Breast epithelium (tissue), 3 donors: ENCODE data around the gene RIPK3.

Source experiments
- POLR2A ChIP-seq: fragments of 450-650 bp; IDR thresholded peaks from one replicate; pipeline ENCODE4 v1.6.1; 2016; ENCODE audit warnings: antibody characterized with exemption, mild to moderate bottlenecking, moderate library complexity
- POLR2AphosphoS5 ChIP-seq, 3 donors: sonication (generic); formaldehyde crosslinking; IDR thresholded peaks; one replicate each; pipeline ENCODE4 v1.6.1; 2017; ENCODE audit warnings: antibody characterized with exemption in 3 of 3
- TF ChIP-seq, protein P1 (sequence below), 3 donors: fragments of 450-650 bp; IDR thresholded peaks; one replicate each; pipeline ENCODE4 v1.5.1; 2016 to 2017; ENCODE audit warnings: antibody characterized with exemption in 3 of 3, mild to moderate bottlenecking in 3 of 3, moderate library complexity in 3 of 3

DNA sequence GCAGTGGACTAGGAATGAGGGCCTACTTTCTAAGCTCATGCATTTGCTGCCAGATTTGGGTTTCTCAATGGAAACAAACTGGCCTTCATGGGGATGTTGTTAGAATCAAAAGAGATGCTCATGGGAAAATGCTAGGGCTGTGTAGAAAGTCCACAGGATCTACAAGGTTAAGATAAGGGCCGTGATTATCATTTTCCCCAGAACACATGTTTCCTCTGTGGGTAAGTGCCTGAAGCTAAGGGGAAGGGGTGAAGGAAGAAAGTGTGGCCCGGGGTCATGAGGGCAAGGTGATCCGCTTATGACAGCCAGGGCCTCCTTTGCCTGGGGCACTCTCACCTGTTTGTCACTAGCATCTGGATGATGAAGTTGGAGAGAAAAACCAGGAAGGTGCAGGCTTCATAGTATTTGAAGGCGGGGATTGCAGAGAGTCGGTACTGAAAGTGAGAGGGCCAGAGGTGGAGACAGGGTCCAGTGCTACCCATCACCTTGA lies 14.7 kb downstream of the RIPK3 start:
- TF ChIP-seq, protein P1, sequence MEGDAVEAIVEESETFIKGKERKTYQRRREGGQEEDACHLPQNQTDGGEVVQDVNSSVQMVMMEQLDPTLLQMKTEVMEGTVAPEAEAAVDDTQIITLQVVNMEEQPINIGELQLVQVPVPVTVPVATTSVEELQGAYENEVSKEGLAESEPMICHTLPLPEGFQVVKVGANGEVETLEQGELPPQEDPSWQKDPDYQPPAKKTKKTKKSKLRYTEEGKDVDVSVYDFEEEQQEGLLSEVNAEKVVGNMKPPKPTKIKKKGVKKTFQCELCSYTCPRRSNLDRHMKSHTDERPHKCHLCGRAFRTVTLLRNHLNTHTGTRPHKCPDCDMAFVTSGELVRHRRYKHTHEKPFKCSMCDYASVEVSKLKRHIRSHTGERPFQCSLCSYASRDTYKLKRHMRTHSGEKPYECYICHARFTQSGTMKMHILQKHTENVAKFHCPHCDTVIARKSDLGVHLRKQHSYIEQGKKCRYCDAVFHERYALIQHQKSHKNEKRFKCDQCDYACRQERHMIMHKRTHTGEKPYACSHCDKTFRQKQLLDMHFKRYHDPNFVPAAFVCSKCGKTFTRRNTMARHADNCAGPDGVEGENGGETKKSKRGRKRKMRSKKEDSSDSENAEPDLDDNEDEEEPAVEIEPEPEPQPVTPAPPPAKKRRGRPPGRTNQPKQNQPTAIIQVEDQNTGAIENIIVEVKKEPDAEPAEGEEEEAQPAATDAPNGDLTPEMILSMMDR (IDR thresholded peaks at IDR 0.05) = no peak
- TF ChIP-seq POLR2A (no peak), POLR2AphosphoS5 (IDR thresholded peaks at IDR 0.05) (no peak)
